WTC11 (cell line): ENCODE results near the gene FSTL3.

Source experiments
- JUN ChIP-seq: sonication (generic); formaldehyde crosslinking; IDR thresholded peaks from 2 replicates; pipeline ENCODE4 v1.8.0; 2023; ENCODE audit warnings: mild to moderate bottlenecking, missing genetic modification reagents
- NR1H2 ChIP-seq: sonication (generic); formaldehyde crosslinking; IDR thresholded peaks from 2 replicates; pipeline ENCODE4 v1.9.0; 2021; ENCODE audit warnings: mild to moderate bottlenecking, moderate library complexity, missing genetic modification reagents
- NR2C2 ChIP-seq: sonication (generic); formaldehyde crosslinking; IDR thresholded peaks from 2 replicates; pipeline ENCODE4 v1.8.0; 2022; ENCODE audit warnings: mild to moderate bottlenecking, missing genetic modification reagents
- NR3C1 ChIP-seq: sonication (generic); formaldehyde crosslinking; conservative IDR thresholded peaks from 2 replicates; pipeline ENCODE4 v1.8.1; 2023; ENCODE audit warnings: low read depth, mild to moderate bottlenecking, missing genetic modification reagents
- TF ChIP-seq, protein P1 (sequence below): sonication (generic); formaldehyde crosslinking; IDR thresholded peaks from 2 replicates; pipeline ENCODE4 v1.8.0; 2022; ENCODE audit warnings: mild to moderate bottlenecking, missing genetic modification reagents
- TF ChIP-seq, protein P2 (sequence below): sonication (generic); formaldehyde crosslinking; IDR thresholded peaks from 2 replicates; pipeline ENCODE4 v1.8.1; 2023; ENCODE audit warnings: mild to moderate bottlenecking, missing genetic modification reagents, moderate library complexity
- TF ChIP-seq, protein P3 (sequence below): fragments of 200-600 bp; IDR thresholded peaks from 2 replicates; pipeline ENCODE4 v1.8.0; 2022; ENCODE audit warnings: antibody characterized with exemption
- TF ChIP-seq, protein P4 (sequence below): sonication (generic); formaldehyde crosslinking; IDR thresholded peaks from 2 replicates; pipeline ENCODE4 v1.8.1; 2022; ENCODE audit warnings: missing genetic modification reagents, borderline replicate concordance
- TF ChIP-seq, protein P5 (sequence below): sonication (generic); formaldehyde crosslinking; IDR thresholded peaks from 2 replicates; pipeline ENCODE4 v1.8.0; 2022; ENCODE audit warnings: mild to moderate bottlenecking, missing genetic modification reagents

DNA sequence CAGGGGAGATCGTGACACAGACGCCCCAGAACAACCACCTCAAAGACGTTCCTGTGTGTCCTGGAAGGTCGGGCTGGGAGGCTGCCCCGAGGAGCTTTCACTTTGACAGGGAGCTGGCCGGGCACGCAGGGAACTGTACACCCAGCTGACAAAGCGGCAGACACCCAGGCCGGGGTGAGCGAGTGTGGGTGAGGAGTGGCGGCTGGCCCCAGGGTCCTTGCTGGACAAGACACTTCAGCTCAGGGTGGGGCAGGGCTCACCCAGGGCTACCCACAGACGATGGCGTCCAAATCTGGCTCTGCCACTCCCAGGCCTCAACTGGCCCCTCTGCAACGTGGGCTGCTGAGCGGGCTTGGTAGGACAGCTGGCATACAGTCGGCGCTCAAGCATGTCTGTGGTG lies 34.5 kb upstream of the FSTL3 start:
- TF ChIP-seq, protein P1, sequence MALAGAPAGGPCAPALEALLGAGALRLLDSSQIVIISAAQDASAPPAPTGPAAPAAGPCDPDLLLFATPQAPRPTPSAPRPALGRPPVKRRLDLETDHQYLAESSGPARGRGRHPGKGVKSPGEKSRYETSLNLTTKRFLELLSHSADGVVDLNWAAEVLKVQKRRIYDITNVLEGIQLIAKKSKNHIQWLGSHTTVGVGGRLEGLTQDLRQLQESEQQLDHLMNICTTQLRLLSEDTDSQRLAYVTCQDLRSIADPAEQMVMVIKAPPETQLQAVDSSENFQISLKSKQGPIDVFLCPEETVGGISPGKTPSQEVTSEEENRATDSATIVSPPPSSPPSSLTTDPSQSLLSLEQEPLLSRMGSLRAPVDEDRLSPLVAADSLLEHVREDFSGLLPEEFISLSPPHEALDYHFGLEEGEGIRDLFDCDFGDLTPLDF (CRISPR knock-in tag): no peak
- TF ChIP-seq, protein P2, sequence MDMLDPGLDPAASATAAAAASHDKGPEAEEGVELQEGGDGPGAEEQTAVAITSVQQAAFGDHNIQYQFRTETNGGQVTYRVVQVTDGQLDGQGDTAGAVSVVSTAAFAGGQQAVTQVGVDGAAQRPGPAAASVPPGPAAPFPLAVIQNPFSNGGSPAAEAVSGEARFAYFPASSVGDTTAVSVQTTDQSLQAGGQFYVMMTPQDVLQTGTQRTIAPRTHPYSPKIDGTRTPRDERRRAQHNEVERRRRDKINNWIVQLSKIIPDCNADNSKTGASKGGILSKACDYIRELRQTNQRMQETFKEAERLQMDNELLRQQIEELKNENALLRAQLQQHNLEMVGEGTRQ (CRISPR knock-in tag): no peak
- TF ChIP-seq NR1H2 (CRISPR knock-in tag) (no peak), JUN (CRISPR knock-in tag) (no peak), NR2C2 (no peak), NR3C1 (CRISPR knock-in tag) (no peak)
- TF ChIP-seq, protein P3, sequence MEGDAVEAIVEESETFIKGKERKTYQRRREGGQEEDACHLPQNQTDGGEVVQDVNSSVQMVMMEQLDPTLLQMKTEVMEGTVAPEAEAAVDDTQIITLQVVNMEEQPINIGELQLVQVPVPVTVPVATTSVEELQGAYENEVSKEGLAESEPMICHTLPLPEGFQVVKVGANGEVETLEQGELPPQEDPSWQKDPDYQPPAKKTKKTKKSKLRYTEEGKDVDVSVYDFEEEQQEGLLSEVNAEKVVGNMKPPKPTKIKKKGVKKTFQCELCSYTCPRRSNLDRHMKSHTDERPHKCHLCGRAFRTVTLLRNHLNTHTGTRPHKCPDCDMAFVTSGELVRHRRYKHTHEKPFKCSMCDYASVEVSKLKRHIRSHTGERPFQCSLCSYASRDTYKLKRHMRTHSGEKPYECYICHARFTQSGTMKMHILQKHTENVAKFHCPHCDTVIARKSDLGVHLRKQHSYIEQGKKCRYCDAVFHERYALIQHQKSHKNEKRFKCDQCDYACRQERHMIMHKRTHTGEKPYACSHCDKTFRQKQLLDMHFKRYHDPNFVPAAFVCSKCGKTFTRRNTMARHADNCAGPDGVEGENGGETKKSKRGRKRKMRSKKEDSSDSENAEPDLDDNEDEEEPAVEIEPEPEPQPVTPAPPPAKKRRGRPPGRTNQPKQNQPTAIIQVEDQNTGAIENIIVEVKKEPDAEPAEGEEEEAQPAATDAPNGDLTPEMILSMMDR: no peak
- TF ChIP-seq, protein P4, sequence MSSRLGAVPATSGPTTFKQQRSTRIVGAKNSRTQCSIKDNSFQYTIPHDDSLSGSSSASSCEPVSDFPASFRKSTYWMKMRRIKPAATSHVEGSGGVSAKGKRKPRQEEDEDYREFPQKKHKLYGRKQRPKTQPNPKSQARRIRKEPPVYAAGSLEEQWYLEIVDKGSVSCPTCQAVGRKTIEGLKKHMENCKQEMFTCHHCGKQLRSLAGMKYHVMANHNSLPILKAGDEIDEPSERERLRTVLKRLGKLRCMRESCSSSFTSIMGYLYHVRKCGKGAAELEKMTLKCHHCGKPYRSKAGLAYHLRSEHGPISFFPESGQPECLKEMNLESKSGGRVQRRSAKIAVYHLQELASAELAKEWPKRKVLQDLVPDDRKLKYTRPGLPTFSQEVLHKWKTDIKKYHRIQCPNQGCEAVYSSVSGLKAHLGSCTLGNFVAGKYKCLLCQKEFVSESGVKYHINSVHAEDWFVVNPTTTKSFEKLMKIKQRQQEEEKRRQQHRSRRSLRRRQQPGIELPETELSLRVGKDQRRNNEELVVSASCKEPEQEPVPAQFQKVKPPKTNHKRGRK: no peak
- TF ChIP-seq, protein P5, sequence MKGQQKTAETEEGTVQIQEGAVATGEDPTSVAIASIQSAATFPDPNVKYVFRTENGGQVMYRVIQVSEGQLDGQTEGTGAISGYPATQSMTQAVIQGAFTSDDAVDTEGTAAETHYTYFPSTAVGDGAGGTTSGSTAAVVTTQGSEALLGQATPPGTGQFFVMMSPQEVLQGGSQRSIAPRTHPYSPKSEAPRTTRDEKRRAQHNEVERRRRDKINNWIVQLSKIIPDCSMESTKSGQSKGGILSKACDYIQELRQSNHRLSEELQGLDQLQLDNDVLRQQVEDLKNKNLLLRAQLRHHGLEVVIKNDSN (CRISPR knock-in tag): no peak
